ENCODE data around the gene FDX2. TPM values are rescaled to one million over a fixed set of nuclear protein-coding genes. Genes with fewer than 3 reads are reported as not detected.

Gene FDX2
- total RNA-seq, 4 donors from 2014 or later: 6.1 to 28.9 (median 8.4) TPM; not detected in 1

DNA sequence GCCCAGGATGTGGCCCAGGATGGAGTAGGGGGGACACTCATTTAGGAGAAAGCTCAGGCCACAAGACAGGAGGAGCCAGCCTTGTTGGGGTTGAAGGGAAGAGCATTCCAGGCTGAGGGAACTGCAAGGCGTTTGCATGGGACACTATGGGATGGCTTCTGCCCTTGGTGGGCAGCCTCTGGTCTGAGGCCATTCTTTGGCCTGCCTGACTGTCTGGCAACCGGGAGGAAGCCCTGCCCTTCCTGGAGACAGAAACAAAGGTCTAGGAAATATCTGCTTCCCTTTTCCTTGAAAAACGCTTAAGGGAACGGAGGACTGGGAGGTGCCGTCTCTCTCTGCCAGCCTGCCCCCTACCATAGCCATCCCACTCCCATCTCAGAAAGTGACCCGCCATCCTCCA, 47.7 kb downstream of the FDX2 start:
- peak overlapping the region in 1 of 4 donors; percentile 19 for H3K27ac ChIP-seq
- H3K4me3 ChIP-seq: no peak overlapping the region
- 68% methylated on average over 6 of the region's 6 CpGs; no CpG with 5 or more reads in 1 of the 2 donors for WGBS, 2 donors (ENCODE audit: low coverage in 1 of 2)
- in situ Hi-C loops (cut with MboI; ENCODE audit: low pct_ligation_motif_present in 1 of 4, low pct_unique_long_range_greater_than_20kb in 1 of 4, low sequenced_read_pairs in 3 of 4) (loop anchor here in 3 of 4 donors (5.0 kb wide), 2 partner anchors 114 to 119 kb away; partner anchors contain the start of gene TYK2 (in 1 of the 3)), intact Hi-C loops (cut with DNase I; ENCODE audit: low total_unique reads) (no loop called here)
- no peaks in the 10 kb centered on the region for H3K9me3 ChIP-seq
- H3K36me3 ChIP-seq: no peaks in the 10 kb centered on the region
- TF ChIP-seq, protein P1, sequence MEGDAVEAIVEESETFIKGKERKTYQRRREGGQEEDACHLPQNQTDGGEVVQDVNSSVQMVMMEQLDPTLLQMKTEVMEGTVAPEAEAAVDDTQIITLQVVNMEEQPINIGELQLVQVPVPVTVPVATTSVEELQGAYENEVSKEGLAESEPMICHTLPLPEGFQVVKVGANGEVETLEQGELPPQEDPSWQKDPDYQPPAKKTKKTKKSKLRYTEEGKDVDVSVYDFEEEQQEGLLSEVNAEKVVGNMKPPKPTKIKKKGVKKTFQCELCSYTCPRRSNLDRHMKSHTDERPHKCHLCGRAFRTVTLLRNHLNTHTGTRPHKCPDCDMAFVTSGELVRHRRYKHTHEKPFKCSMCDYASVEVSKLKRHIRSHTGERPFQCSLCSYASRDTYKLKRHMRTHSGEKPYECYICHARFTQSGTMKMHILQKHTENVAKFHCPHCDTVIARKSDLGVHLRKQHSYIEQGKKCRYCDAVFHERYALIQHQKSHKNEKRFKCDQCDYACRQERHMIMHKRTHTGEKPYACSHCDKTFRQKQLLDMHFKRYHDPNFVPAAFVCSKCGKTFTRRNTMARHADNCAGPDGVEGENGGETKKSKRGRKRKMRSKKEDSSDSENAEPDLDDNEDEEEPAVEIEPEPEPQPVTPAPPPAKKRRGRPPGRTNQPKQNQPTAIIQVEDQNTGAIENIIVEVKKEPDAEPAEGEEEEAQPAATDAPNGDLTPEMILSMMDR (IDR thresholded peaks at IDR 0.05): no peak
- TF ChIP-seq EP300 (IDR thresholded peaks at IDR 0.05; ENCODE audit: low read depth) (no peak), POLR2AphosphoS5 (IDR thresholded peaks at IDR 0.05) (no peak), POLR2A (IDR thresholded peaks at IDR 0.05) (no peak)
- H3K4me1 ChIP-seq: peaks cover 6 to 20% (median 17%) of the 10 kb centered on the region in 4 donors
- peaks cover 24% of the 10 kb centered on the region for H3K27me3 ChIP-seq
- DNase-seq: no peak

DNA sequence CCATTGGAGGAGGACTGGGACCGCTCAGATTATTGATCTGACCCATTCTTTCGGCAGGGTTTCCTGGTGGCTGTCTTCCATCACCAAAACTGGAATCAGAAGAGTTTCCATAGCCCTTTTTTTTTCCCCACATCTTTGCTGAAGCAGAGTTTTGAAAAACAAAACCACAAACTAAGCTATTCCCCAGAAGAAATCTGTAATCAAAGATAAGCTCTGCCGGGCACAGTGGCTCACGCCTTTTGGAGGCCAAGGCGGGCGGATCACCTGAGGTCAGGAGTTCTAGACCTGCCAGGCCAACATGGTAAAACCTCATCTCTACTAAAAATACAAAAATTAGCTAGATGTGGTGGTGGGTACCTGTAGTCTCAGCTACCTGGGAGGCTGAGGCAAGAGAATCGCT, 49.1 kb downstream of the FDX2 start:
- H3K4me3 ChIP-seq: no peak overlapping the region
- intact Hi-C loops (cut with DNase I; ENCODE audit: low total_unique reads) (no loop called here), in situ Hi-C loops (cut with MboI; ENCODE audit: low pct_ligation_motif_present in 1 of 4, low pct_unique_long_range_greater_than_20kb in 1 of 4, low sequenced_read_pairs in 3 of 4) (loop anchor here in 3 of 4 donors (5.0 kb wide), 2 partner anchors 116 to 121 kb away; partner anchors contain the start of gene TYK2 (in 1 of the 3))
- no peaks in the 10 kb centered on the region for H3K36me3 ChIP-seq
- TF ChIP-seq, protein P1 (IDR thresholded peaks at IDR 0.05): no peak
- TF ChIP-seq POLR2A (IDR thresholded peaks at IDR 0.05) (no peak), EP300 (IDR thresholded peaks at IDR 0.05; ENCODE audit: low read depth) (no peak), POLR2AphosphoS5 (IDR thresholded peaks at IDR 0.05) (no peak)
- H3K4me1 ChIP-seq: peaks cover 6 to 20% (median 17%) of the 10 kb centered on the region in 4 donors
- DNase-seq: no peak
- no peak overlapping the region for H3K27ac ChIP-seq
- 73 to 87% methylated on average over 2 to 7 of the region's 7 CpGs for WGBS, 2 donors (ENCODE audit: low coverage in 1 of 2)
- H3K27me3 ChIP-seq: peaks cover 22% of the 10 kb centered on the region
- H3K9me3 ChIP-seq: no peaks in the 10 kb centered on the region

DNA sequence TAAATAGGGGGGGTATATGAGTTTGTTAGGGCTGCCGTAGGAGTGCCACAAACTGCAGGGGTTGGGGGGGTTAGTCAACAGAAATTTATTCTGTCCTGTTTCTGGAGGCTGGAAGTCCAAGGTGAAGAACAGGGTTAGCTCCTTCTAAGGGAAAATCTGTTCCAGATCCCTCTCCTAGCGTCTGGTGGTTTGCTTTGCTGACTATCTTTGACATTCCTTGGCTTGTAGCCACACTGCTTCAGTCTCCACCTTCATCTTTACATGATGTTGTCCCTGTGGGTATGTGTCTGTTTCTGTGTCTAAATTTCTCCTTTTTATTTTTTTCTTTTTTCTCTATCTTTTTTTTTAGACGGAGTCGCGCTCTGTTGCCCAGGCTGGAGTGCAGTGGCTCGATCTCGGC, 53.0 kb downstream of the FDX2 start:
- Histone ChIP-seq H3K4me1 (peaks cover 0 to 5% (median 0%) of the 10 kb centered on the region in 4 donors), H3K9me3 (no peaks in the 10 kb centered on the region), H3K27me3 (no peaks in the 10 kb centered on the region), H3K36me3 (peaks cover 0 to 10% (median 3%) of the 10 kb centered on the region in 4 donors), H3K4me3 (no peak overlapping the region), H3K27ac (no peak overlapping the region)
- in situ Hi-C loops (cut with MboI; ENCODE audit: low pct_ligation_motif_present in 1 of 4, low pct_unique_long_range_greater_than_20kb in 1 of 4, low sequenced_read_pairs in 3 of 4) (no loop called here), intact Hi-C loops (cut with DNase I; ENCODE audit: low total_unique reads) (no loop called here)
- 58 to 77% methylated on average over 2 to 7 of the region's 7 CpGs for WGBS, 2 donors (ENCODE audit: low coverage in 1 of 2)
- TF ChIP-seq, protein P1 (IDR thresholded peaks at IDR 0.05): no peak
- TF ChIP-seq POLR2AphosphoS5 (IDR thresholded peaks at IDR 0.05): no peak
- no peak for DNase-seq

- Histone ChIP-seq H3K4me1 (peaks cover 0 to 5% (median 0%) of the 10 kb centered on the region in 4 donors), H3K27ac (no peak overlapping the region), H3K4me3 (no peak overlapping the region), H3K27me3 (no peaks in the 10 kb centered on the region), H3K9me3 (no peaks in the 10 kb centered on the region), H3K36me3 (peaks cover 0 to 25% (median 6%) of the 10 kb centered on the region in 4 donors)
- WGBS, 2 donors (ENCODE audit: low coverage in 1 of 2): 72% methylated on average over 8 of the region's 8 CpGs; no CpG with 5 or more reads in 1 of the 2 donors
- in situ Hi-C loops (cut with MboI; ENCODE audit: low pct_ligation_motif_present in 1 of 4, low pct_unique_long_range_greater_than_20kb in 1 of 4, low sequenced_read_pairs in 3 of 4) (no loop called here), intact Hi-C loops (cut with DNase I; ENCODE audit: low total_unique reads) (no loop called here)
- no peak for DNase-seq
- TF ChIP-seq POLR2AphosphoS5 (IDR thresholded peaks at IDR 0.05): no peak
- TF ChIP-seq POLR2A (IDR thresholded peaks at IDR 0.05): no peak
- TF ChIP-seq, protein P1 (IDR thresholded peaks at IDR 0.05): no peak
- TF ChIP-seq EP300 (IDR thresholded peaks at IDR 0.05; ENCODE audit: low read depth): no peak
Observed at GRCh38 chr19:10260141-10260584, 55.7 kb downstream of the FDX2 start.

Small RNAs within 50 kb of the gene (small RNA-seq; reads per million reads assigned to genes)
- 0 reads per million in 4 donors for gene AC011511.1
- gene AC011511.4: 0 reads per million in 4 donors

Other genes starting within 250 kb of the FDX2 start
- 10 to 100 TPM; 24.5 to 56.1 (median 39.0) TPM for gene SHFL, start 229.7 kb downstream of the FDX2 start, total RNA-seq
- 1 to 10 TPM in 1 of 4 donors, under 1 TPM in 2, not detected in 1; 0.32 to 4.5 (median 0.55) TPM for gene ANGPTL6, start 213.3 kb downstream of the FDX2 start, total RNA-seq
- gene PPAN, start 209.7 kb downstream of the FDX2 start, total RNA-seq: 10 to 100 TPM; 10.1 to 31.8 (median 21.5) TPM
- gene P2RY11, start 204.3 kb downstream of the FDX2 start, total RNA-seq: 10 to 100 TPM in 1 of 4 donors, 1 to 10 TPM in 2, under 1 TPM in 1; 0.80 to 13.8 (median 6.9) TPM
- 100 to 1,000 TPM; 169 to 293 (median 198) TPM for gene EIF3G, start 196.1 kb downstream of the FDX2 start, total RNA-seq
- 100 to 1,000 TPM in 1 of 4 donors, 10 to 100 TPM in 3; 23.3 to 122 (median 42.0) TPM for gene DNMT1, start 121.1 kb downstream of the FDX2 start, total RNA-seq
- gene S1PR2, start 84.7 kb downstream of the FDX2 start, total RNA-seq: 1 to 10 TPM in 3 of 4 donors, under 1 TPM in 1; 0.80 to 7.1 (median 3.5) TPM
- 10 to 100 TPM; 44.1 to 89.6 (median 62.5) TPM for gene MRPL4, start 63.8 kb downstream of the FDX2 start, total RNA-seq
- gene ICAM1, start 44.9 kb downstream of the FDX2 start, total RNA-seq: 10 to 100 TPM in 1 of 4 donors, 1 to 10 TPM in 3; 6.4 to 26.6 (median 7.7) TPM
- under 1 TPM in 2 of 4 donors, not detected in 2; 0.48 to 0.55 TPM for gene ICAM4, start 29.1 kb downstream of the FDX2 start, total RNA-seq
- gene ICAM5, start 26.1 kb downstream of the FDX2 start, total RNA-seq: under 1 TPM in 2 of 4 donors, not detected in 2; 0.27 to 0.48 TPM
- 1 to 10 TPM; 1.9 to 8.2 (median 3.8) TPM for gene ZGLP1, start 6.2 kb downstream of the FDX2 start, total RNA-seq
- gene RAVER1, start 17.5 kb upstream of the FDX2 start, total RNA-seq: 10 to 100 TPM; 35.0 to 39.6 (median 38.6) TPM
- 10 to 100 TPM in 2 of 4 donors, 1 to 10 TPM in 2; 2.6 to 17.5 (median 8.6) TPM for gene ICAM3, start 23.6 kb upstream of the FDX2 start, total RNA-seq
- gene TYK2, start 64.6 kb upstream of the FDX2 start, total RNA-seq: 100 to 1,000 TPM; 111 to 463 (median 201) TPM
- gene CDC37, start 87.5 kb upstream of the FDX2 start, total RNA-seq: 100 to 1,000 TPM; 125 to 168 (median 162) TPM
- gene PDE4A, start 104.5 kb upstream of the FDX2 start, total RNA-seq: 10 to 100 TPM in 3 of 4 donors, 1 to 10 TPM in 1; 9.0 to 15.9 (median 13.1) TPM
- 100 to 1,000 TPM in 1 of 4 donors, 10 to 100 TPM in 3; 54.8 to 348 (median 79.1) TPM for gene KEAP1, start 187.3 kb upstream of the FDX2 start, total RNA-seq
- not detected for gene S1PR5, start 201.4 kb upstream of the FDX2 start, total RNA-seq
- 100 to 1,000 TPM in 2 of 4 donors, 10 to 100 TPM in 2; 79.9 to 164 (median 100) TPM for gene ATG4D, start 227.9 kb upstream of the FDX2 start, total RNA-seq
- 10 to 100 TPM; 12.7 to 53.1 (median 27.9) TPM for gene KRI1, start 250.0 kb upstream of the FDX2 start, total RNA-seq